ENCODE results near the gene NPEPL1.

The NPEPL1 gene

DNA sequence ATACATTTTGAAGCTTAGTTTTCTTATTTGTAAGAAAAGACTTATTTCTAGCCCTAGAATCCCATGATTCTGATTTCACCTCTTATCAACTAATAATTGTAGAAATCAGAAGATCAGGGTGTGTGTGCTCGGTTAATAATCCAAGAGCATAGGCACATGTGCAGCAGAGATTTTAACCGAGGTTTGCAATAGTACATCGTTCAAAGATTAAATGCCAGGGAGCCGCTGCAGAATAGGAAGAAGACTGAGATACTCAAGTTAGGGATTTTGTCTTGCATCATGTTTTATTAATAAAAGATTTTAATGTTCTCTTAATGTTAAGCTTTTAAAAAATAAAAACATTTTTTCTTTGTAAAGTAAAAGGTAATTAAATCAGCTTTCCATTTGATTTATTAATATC lies 34.6 kb upstream of the NPEPL1 start:
- DNase-seq, result no peak

DNA sequence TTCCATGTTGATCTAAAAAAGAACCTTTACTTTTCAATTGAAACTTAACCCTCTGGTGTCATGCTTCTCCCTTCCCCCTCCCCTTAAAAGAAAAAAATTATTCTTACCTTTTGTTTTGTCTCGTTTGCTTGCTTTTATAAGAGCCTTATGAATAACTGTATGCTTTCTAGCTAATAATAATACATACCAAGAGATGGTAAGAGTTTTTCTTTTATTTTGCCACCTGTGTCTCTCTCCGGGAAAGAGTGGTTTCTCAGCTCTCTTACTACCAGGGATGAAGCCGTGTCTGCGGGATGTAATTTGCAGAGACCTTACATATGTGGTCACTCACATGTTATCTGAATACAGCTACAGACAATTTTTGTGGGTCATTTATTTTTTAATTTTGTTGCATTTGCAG lies 33.8 kb upstream of the NPEPL1 start:
- DNase-seq, result no peak

DNA sequence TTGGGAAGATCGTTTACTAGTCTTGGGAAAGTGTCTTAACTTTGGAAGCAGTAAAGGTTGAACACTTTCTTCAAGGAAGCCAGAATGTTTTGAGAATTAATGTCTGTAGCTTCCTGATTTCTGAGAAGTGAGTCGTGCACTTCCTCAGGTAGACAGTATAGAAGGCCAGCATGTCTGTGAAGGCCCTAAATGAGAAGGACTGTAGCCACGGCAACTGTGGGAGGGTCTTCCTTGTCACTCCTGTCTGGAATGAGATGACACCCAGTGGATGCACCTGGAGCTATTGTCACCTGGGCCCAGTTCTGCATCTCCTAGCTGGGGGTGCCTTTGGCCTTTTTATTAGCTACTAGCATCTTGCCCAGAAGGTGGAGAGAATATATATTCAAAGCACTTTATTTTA lies 32.8 kb upstream of the NPEPL1 start:
- DNase-seq, result peak; percentile 14

DNA sequence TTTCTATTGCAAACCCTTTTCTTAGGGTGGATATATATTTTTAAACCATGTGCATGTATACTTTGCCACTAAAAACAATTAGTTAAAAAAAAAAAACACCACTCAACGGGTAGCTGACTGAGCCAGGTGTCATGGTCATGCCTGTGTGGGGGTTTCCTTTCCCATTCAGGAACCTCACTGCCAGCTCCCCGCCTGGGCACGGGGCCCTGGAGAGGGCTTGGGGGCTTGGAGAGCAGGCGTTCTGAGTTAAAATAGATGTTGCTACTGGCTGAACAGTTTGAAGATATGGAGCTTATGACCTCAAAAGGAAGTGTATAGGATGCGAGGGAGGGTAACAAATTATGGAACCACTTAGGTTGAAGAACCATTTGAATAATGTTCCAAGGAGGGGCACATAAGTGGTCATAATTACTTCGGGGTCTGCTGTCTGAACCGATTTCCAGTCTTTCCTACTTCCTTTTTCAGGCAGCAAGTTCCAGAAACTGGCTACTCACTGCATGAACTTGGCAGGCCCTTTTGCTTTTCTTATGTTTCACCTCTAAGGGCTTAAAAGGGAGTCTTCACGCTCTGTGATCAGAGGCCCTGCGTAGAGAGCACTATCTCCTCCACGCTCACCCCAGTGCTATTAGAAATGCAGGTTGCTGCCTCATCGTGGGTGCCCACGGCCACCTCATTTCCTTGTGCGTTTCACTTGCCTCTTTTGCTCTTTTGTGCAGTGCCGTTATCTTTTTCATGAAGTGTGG lies 31.6 kb upstream of the NPEPL1 start:
- no peak for DNase-seq

DNA sequence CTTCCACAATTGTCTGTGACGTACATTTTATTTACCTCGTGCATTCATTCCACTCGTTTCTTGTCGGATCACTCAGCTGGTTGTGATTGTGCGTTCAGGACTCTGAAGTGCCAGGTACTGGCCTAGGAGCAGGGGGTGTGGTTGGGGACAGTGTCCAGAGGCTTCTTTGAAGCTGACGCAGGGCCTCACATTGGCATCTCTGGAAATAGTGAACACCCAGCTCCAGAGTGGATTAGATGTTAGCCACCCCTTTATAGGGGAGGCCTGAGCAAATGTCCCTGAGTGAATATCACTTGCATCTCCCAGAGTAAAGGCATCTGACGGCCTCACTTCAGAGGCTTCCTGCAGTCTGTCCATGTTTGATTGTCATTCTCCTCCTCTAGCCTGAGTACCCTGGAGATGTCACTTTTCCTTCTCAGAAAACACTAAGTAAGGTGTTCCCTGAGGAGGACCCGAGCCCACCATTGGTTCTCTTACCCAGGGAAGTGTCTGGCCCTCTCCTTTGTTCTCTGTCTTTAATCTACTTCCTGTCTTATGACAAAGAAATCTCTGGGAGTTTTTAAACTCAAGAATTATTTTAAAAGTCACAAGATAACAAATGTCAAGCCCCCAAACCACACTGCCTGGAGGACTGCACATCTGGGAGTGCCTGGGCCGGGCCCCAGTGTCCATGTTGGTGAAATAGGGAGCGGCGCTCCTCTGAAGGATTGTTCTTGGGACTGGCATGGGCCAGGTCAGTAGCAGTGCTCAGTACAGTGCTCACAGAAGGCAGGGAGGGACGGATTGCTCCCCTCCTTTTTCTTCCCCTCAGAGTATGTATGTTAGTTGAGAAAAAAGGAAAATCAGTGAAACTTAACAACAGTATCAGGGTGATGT lies 30.8 kb upstream of the NPEPL1 start:
- DNase-seq, result no peak

DNA sequence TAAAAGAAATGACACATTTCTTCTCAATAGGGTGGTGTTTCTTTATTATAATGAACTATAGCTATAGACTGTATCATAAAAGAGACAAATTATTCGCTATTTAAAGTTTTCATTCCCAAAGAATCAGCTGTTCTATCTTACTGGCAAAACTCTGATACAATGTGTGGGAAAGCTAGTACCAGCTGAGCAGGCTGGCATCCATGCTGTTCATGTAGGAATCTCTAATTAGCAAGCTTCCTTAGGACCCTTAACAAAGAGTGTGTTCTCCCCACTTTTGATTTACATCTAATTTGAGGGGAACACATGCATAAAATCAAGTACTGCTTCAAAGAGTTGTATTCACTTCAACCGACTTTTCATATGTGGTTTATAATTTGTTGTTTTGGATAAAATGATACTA lies 28.3 kb upstream of the NPEPL1 start:
- no peak for DNase-seq

DNA sequence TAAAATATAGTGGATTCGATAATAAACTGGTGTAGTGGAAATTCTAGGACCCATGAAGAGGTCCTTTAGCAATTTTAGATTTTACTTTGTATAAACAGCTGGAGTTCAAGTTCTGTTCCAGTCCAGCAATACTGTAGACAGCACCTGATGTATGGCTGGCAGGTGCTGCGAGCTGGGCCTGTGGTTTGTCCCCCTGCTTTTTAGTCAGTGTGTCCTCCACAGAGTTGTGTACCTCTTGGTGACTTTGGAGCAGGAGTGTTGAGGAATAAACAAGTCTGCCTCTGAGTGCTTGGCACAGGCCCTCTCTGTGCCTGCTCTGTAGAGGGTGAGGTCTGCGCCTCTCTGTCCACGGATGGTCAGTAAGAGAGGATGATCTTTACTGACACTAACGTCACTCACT lies 27.7 kb upstream of the NPEPL1 start:
- DNase-seq, result no peak

DNA sequence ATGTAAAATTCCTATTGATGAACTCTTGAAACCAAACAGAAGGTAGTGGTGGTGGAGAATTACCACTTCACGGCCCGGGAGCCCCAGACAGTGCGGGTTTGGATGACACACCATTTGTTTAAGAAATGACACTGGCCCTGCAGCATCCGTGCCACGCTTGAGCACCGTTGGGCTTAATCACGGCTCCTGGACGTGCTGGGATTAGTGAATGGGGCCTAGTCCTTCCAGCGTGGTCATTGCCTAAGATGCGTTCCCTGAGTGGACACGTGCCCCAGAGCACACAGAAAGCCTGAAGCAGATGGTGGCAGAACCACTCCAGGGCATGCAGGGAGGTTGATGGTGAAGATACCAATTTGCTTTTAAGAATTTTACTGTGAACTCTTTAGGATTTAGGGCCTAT lies 27.0 kb upstream of the NPEPL1 start:
- no peak for DNase-seq

DNA sequence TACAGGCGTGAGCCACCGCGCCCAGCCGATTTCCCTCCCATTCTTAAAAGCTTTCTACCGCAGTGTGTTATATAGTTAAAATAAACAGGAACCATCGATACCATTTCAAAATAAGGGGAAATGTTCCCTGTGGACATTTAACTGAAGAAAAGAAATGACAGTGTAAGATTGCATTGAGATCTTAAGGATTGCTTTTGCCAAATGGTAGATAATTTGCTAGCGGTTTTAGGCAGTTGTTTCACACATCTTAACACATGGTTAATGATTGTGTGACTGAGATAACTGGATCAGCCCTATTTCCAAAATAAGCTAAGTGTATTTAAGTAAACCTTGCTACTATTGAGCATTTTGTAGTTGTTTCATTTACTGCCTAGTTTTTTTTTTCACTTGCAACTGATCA lies 25.9 kb upstream of the NPEPL1 start:
- DNase-seq, result no peak

DNA sequence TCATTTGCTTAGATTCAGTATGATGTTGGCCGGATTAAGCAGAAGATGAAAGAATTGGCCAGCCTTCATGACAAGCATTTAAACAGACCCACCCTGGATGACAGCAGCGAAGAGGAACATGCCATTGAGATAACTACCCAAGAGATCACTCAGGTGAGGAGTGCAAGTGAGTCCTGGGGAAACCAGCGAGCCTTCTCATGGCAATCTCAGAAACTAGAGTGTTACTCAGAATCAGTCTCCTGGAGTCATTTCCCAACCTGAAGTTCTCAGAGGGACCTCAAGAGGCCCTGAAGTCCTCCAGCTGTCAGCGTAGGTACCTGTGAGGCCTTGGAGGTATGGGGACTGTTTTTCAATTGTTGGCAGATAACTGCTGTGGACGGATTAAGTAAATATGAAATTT lies 24.6 kb upstream of the NPEPL1 start:
- DNase-seq, result no peak

DNA sequence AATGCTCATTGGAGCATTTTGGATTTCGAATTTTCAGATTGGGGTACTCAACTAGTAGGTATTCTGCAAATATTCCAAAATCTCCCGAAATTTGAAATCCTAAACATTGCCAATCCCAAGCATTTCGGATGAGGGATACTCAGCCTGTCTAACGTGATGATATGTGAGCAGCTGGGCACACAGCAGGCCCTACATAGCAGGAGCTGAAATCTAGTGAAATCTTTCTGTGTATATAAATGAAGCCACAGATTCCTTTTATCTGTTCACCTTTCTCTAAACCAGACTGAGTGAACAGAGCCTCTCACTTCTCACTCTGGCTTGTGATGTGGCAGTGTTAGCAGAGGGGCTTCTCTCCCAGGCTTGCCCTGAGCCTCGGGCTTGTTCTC lies 23.7 kb upstream of the NPEPL1 start:
- no peak for DNase-seq

DNA sequence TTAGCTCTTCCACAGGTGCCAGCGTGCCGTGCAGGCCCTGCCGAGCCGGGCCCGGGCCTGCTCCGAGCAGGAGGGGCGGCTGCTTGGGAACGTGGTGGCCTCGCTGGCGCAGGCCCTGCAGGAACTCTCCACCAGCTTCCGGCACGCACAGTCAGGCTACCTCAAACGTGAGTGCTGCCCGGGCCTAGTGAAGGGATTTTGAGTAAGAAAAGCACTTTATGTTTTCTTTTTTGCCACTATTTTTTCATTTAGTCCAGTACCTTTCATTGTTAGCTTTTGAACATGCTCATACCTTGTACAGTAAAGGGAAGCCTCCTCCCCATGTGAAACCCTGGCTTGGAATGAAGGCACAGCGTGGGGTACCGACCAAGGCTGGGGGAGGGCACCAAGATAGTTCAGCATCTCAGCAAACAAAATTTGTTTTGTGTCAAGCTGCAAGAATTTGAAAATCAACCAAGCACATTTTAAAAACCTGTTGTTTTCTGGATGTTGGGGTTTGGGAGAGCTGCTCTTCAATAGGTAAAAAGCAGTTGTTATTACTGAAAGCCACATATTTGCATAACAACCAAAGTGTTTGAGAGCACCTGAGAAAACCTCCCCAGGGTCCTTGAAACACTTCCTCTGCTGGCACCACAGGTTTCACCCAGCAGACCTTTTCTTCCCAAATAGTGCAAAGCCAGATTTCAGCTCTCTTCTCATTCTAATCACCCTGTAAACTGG lies 23.2 kb upstream of the NPEPL1 start:
- DNase-seq, result no peak

DNA sequence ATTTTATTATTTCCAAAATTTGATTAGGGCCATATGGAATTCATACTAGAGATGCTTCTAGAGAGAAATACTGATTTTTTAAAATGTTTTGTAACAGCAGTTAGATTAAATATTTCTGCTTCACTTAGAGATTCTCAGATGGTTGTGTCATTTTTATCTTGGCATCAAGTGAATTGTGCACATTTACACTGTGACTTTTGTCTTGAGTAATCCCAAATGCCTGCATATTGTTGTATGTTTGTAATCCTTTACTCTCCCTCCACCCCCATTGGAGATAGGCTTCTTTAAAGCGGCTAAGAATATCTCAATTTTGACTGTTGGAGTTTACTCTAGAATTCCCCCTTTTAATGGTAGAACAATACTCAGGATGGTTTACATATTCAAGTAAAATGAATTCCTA lies 22.5 kb upstream of the NPEPL1 start:
- DNase-seq, result no peak

DNA sequence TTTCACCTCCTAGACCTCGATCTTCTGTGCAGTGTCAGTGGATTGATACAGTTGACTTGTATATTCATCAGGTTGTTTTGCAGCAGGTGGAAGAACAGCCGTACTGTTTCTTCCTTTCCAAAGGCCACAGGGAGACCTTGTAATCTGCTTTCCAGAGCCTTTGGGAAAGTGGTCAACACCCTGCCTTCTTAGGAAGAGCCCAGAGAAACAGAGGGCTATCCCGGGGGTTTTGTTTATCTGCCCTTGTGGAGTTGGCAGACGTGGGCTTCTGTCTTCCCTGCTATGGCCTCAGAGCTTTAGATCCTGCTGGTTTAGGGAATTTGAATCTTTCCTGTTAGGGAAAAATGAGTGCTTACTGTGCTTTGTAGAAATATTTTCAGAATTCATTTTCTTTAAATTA lies 21.9 kb upstream of the NPEPL1 start:
- DNase-seq, result no peak

DNA sequence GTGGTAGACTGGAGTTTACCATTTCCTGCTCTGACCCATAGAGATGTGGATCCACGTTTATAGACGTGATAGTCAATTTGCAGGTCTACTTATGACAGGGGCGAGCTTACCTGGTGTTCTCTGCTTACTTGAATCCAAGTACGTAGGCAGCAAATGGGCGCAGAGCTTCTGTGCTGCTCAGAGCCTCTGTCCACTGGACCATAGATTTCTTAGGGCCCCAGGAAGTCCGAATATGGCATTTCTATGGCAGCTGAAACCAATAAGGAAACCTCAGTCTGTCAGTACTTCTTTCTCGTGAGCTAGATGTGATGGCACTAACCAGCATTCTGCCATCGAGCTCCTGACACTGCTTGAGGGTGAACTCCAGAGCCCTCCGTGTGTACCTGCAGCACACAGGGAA lies 19.5 kb upstream of the NPEPL1 start:
- DNase-seq, result no peak

DNA sequence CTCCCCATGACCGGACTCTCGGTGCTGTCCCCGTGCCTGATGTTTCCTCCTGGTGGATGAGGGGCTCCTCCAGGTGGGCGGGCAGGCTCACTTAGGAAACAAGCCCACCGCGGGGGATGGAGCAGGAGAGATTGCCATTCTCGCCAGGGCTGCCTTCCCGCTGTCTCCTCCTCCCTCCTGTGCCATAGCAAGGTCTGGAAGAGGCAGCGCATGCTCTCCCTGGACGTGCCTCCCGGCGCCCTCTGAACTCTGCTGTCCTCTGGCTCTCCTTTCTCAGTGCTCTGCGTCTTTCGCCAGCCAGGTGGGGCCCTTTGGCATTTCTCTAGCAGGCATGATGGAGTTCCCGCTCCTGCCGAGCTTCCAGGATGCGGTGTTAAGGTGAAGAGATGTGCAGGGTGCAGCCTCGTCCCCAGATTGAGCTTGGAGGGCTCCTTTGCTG lies 17.4 kb upstream of the NPEPL1 start:
- DNase-seq, result no peak

DNA sequence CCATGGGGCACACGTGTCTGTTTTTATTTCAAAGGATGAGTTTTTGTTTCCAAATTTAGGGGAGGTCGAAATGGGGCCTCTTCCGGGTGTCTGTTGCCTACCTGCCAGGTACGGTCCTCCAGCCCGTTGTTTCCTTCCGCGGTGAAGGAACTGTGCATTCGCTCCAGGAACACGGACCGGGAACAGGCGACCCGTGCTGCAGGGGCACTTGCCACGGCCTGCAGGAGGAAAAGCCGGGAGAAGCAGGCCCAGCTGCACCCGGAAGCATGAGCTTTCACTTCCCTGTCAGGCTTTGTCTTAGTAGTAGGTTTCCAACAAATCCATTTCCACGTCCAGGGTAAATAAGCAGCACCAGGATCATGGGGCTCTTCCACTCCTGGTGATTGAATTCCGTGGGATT lies 17.0 kb upstream of the NPEPL1 start:
- DNase-seq, result no peak

DNA sequence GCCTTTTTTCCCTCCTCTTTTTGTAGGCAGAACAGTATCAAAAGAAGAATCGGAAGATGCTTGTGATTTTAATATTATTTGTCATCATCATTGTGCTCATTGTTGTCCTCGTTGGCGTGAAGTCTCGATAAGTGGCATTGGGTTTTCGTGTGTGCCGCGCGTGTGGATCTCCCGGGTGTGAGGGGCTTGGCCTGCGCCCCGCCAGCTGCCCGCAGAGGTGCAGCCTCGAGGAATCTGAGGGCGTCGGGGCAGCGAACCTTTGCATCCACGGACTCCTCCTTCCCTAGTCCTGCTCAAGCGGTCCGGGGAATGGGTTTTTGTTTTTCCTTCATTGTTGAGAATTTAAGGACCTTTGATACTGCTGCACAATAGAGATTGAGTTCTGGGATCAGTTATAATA lies 16.4 kb upstream of the NPEPL1 start:
- no peak for DNase-seq

DNA sequence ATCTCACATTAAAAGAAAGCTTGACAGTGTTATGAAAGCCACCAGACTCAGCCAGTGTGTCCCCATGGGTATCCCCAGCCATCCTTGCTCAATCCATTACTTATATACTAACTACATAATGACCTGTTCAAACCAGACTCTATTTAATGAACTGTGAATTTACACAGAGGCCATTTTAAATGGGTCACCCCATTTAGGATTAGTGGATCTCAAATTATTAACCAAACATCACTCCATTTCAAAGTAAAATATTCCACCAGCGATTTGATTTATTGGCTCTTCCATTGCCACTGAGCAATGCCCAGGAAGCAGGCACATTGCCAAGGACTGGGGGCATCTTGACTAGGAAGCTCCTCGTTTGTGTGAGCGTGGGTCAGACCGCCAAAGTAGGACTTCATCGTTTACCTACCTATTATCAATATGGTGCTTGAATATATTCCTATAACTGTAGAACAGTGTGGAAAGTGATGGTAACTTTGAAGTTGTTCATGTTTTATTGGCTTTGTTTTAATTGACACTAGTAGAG lies 15.5 kb upstream of the NPEPL1 start:
- DNase-seq, result no peak

DNA sequence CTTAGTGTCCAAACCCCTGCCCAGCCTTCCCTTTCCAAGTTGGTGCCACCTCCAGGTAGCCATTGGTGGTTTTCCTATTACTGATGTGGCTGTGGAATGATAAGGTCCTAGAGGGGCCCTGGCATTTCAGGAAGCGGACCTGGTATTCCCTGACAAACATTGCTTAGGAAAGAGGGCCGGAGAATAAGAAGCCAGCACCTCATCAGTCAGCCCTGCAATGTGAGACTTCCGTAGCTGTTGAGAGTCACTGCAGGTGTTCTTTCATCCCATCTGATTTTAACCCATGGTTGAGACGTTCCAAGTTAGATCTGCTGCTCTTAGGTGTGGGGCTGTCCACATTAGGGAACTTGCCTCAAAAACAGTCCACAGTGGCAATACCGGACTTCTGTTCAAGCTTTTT lies 14.8 kb upstream of the NPEPL1 start:
- DNase-seq, result no peak

DNA sequence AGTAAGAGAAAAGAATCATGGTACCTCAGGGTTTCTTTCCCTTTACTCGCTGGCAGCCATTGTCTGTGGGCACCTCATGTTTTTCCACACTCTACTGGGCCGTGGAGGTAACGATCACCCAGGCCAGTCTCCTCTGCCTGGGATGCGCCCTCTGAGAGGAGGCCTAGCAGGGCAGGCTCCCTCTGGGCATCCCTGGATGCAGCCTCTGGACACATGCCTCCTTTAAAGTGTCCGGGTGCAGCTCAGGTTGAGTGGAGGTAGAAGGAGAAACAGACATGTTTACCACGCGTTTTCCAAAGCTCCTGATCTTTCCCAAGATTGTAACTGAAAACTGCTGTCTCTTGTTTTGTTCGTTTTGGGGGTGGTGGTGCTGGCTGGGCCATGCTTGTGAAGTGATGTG lies 13.8 kb upstream of the NPEPL1 start:
- DNase-seq, result no peak

DNA sequence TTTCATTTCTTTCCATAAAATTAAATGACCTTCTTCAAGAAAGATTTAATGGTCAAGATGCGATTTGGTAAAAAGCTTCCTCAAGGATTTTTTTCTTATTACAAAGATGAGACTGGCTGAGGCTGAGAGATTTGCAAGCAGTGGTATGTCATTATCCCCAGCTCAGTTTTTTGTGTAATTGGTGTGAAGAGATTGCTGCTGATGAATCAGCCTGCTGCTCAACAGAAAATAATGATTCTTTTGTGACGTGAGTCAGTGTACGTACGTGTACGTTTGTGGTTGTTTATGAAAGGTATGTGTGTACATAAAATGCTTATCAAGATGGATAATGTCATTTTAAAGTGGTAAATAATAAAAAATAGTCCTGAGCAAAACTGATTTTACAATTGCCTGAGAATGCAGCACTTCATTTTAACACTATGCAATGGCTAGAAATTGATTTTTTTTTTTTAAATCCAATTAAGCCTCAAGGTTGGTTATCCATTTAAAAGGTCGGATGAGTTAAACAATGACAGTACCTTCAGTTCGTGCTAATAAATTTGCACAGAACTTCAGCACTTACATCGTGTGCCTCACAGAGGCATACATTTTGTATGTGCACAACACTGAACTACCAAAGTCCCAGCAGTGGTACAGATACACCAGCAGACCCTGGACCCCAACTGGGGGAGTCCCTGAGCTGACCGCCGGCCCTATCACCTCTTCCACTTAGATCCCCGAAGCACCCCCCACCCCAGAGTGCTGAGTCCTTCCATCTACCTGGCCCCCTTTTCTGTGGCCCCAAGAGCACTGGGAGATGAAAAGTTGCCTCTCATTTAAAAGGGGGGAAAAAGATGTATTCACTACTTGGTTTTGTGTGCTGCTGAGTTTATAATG lies 9.7 kb upstream of the NPEPL1 start:
- no peak for DNase-seq

DNA sequence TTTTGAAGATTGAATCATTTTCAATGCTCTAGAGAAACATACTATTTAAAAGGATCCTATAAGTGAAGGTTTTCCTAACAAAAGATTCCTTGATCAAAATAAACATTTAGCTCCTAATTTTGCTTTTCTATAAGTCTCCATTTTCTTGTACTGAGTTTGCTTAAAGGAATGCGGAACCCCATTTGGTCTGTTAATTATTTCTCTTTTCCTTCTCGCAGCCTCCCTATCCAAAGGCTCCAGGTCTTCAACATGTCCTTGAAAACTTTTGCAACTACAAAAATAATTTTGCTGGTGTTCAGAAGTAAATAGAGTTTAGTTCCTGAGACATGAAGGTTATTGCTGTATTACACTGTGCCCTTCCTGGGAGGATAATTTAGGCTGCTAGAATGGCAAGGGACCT lies 8.3 kb upstream of the NPEPL1 start:
- no peak for DNase-seq
